ENCODE results near the gene LSM14B. TPM values are rescaled to one million over a fixed set of nuclear protein-coding genes. Genes with fewer than 3 reads are reported as not detected.
"Not testable (repeated sequence)": the region's sequence is repeated elsewhere in the genome, so short reads cannot be mapped to it uniquely, and the experiment has no call there.

LSM14B gene
- polyA plus RNA-seq (2012; ENCODE audit: insufficient read depth, insufficient read length): 60.7 TPM

GRCh38 chr20:62121776-62122653 lies at the start of gene LSM14B:
Gene LSM14B, plus strand, starts transcription at chr20:62122475. Its CDS starts 192 bp downstream, at chr20:62122667.
- peak within 1 kb of the TSS; percentile 68 for H3K4me3 ChIP-seq (ENCODE audit: low read length)
- DNase-seq (ENCODE audit: low read depth, low spot score): peak; percentile 92

DNA sequence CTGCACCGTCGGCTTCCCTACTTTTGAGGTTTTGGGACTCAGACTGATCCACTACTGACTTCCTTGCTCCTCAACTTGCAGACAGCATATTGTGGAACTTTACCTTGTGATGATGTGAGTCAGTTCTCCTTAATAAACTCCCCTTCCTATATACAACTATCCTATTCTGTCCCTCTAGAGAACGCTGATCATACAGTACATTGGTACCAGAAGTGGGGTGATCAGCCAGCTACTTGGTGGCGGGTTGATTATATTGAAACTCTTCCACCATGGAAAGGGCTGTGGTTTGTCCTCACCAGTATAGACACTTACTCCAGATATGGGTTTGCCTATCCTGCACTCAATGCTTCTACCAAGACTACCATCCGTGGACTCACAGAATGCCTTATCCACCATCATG lies 49.0 kb upstream of the LSM14B start:
- H3K4me3 ChIP-seq (ENCODE audit: low read length): no peak overlapping the region
- DNase-seq (ENCODE audit: low read depth, low spot score): no peak

DNA sequence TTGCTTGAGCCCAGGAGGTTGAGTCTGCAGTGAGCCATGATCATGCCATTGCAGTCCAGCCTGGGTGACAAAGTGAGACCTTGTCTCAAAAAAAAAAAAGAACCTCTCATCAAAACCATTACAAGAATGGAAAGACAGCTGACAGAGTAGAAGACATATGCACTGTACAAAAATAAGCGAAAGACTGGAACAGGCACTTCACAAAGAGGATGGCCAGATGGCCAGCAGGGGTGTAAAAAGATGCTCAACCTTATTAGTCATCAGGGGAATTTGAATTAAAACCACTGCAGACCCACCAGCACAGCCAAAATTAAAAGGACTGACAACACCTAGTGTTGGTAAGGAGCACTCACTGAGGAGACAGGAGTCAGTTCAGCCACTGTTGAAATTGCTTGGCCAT lies 43.1 kb upstream of the LSM14B start:
- no peak overlapping the region for H3K4me3 ChIP-seq (ENCODE audit: low read length)
- no peak for DNase-seq (ENCODE audit: low read depth, low spot score)

DNA sequence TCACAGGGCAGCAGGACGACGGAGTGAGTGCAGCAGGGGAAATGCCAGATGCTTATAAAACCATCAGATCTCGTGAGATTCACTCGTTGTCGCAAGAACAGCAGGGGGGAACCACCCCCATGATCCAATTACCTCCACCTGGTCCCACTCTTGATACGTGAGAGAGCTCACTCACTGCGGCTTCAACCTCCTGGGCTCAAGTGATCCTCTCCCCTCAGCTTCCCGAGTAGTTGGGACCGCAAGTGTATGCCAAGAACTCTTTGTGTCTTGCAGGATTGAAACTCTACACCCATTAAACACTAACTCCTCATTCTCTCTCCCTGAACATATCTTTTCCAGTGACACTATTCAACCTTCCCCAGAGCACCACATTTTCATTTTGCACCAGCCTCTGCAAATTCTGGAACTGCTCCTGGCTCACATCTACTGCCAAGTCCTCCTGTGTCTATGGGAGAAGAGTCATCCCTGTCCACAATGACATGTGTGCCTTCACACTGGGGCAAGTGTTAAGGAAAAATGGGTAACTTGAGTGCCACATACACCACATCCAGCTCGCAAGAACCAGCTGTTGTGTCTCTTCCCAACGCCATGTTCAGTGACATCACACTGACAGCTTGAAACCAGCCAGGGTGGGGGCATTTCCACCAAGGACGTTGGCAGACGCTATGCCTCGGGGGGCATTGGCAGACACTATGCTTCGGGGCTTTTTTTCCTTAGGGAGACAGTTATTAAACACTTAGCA lies 41.9 kb upstream of the LSM14B start:
- no peak overlapping the region for H3K4me3 ChIP-seq (ENCODE audit: low read length)
- no peak for DNase-seq (ENCODE audit: low read depth, low spot score)

GRCh38 chr20:62083312-62083711 lies 39.0 kb upstream of the LSM14B start:
- H3K4me3 ChIP-seq (ENCODE audit: low read length): no peak overlapping the region
- DNase-seq (ENCODE audit: low read depth, low spot score): no peak

DNA sequence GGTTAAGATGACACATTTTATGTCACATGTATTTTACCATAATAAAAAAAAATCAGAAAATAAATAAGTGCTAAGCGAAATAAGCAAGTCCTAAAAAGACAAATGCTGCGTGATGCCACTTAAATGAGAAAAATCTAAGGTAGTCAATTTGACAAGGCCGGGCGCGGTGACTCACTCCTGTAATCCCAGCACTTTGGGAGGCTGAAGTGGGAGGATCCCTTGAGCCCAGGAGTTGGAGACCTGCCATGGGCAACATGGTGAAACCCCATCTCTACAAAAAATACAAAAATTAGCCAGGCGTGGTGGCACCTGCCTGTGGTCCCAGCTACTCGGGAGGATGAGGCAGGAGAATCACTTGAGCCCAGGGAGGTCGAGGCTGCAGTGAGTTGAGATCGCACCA lies 38.1 kb upstream of the LSM14B start:
- not testable (repeated sequence) for DNase-seq (ENCODE audit: low read depth, low spot score); H3K4me3 ChIP-seq (ENCODE audit: low read length)

GRCh38 chr20:62085206-62085605 lies 37.1 kb upstream of the LSM14B start:
- no peak overlapping the region for H3K4me3 ChIP-seq (ENCODE audit: low read length)

GRCh38 chr20:62087227-62087626 lies 35.0 kb upstream of the LSM14B start:
- H3K4me3 ChIP-seq (ENCODE audit: low read length): no peak overlapping the region
- no peak for DNase-seq (ENCODE audit: low read depth, low spot score)

More at GRCh38 chr20:62085206-62085605, 37.1 kb upstream of the LSM14B start:
- DNase-seq (ENCODE audit: low read depth, low spot score): no peak

DNA sequence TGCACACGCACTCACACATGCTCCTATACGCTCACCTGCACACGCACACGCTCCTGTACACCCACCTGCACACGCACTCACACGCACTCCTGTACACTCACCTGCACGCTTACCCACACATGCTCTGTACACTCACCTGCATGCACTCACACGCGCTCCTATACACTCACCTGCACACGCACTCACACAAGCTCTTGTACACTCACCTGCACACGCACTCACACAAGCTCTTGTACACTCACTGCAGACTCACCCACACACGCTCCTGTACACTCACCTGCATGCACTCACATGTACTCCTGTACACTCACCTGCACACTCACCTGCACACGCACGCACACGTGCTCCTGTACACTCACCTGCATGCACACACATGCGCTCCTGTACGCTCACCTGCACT lies 34.6 kb upstream of the LSM14B start:
- H3K4me3 ChIP-seq (ENCODE audit: low read length): no peak overlapping the region
- no peak for DNase-seq (ENCODE audit: low read depth, low spot score)

GRCh38 chr20:62088258-62089127 lies 33.8 kb upstream of the LSM14B start:
- no peak for DNase-seq (ENCODE audit: low read depth, low spot score)
- H3K4me3 ChIP-seq (ENCODE audit: low read length): no peak overlapping the region

GRCh38 chr20:62089393-62089792 lies 32.9 kb upstream of the LSM14B start:
- no peak overlapping the region for H3K4me3 ChIP-seq (ENCODE audit: low read length)
- DNase-seq (ENCODE audit: low read depth, low spot score): no peak

- no peak overlapping the region for H3K4me3 ChIP-seq (ENCODE audit: low read length)
Observed at GRCh38 chr20:62096421-62097380, 25.6 kb upstream of the LSM14B start.

DNA sequence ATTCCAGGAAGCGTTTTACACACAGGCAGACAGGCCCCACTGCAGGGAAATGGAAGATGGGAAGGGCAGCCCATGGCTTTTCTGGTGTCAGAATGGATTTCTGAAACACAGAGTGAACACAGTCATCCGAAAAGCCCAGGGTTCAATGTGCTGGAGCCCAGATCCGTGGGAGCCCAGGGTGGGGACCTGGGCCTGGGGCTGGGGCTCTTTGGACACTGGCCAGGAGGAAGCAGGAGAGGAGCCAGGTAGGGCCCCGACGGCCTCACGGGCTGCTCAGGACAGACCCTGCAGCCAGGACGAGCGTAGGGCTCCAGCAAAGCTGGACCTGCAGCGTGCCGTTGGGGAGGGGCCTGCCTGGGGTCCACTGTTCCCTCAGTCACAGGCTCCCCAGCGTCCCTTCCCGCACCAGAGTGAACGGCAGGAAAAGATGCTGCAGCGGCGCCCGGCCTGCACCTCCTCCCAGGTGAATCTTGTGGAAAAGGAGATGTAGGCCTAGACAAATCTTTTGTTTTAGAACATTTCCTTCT lies 24.3 kb upstream of the LSM14B start:
- no peak overlapping the region for H3K4me3 ChIP-seq (ENCODE audit: low read length)
- no peak for DNase-seq (ENCODE audit: low read depth, low spot score)

More at GRCh38 chr20:62096421-62097380, 25.6 kb upstream of the LSM14B start:
- no peak for DNase-seq (ENCODE audit: low read depth, low spot score)

DNA sequence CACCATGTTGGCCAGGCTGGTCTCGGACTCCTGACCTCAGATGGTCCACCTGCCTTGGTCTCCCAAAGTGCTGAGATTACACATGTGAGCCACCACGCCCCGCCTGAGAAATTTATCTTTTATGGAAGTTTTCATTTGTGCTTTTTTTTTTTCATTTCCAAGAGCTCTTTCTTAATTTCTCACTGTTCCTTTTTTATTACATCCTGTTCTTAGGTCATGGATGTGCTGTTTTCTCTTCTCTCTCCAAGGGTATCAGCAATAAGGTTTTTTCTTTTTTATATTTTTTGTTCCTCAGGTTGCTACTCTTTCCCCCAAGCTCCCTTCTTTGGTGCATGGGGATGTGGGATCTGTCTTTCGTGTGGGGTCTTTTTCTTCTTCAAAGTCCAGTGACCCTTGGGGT lies 21.2 kb upstream of the LSM14B start:
- no peak overlapping the region for H3K4me3 ChIP-seq (ENCODE audit: low read length)
- DNase-seq (ENCODE audit: low read depth, low spot score): no peak

GRCh38 chr20:62103508-62104233 lies 18.6 kb upstream of the LSM14B start:
- DNase-seq (ENCODE audit: low read depth, low spot score): no peak
- no peak overlapping the region for H3K4me3 ChIP-seq (ENCODE audit: low read length)

DNA sequence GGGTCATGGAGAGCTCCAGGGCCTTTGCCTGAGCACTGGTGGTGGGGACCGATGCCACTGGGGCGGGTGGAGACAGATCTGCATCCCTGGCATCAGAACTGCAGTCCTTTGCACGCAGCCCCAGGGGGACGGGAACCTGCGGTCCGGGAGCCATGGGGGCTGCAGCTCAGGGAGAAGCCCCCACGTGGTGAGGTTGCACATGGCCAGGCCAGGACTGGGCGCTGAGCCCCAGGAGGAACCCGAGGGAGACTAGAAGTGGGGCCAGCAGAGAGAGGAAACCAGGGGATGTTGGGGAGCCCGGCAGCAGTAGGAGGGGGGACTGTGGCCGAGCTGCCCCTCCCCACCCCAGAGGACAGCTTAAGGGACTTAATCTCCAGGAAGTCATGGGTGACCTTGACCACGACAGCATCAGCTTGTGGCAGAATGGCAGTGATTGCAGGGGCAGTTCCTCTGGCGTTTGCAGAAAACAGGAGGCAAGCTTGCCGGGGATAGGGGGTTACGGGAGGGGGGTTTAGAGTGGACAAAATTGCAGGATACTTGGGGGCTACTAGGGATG lies 18.0 kb upstream of the LSM14B start:
- no peak for DNase-seq (ENCODE audit: low read depth, low spot score)
- H3K4me3 ChIP-seq (ENCODE audit: low read length): no peak overlapping the region

- no peak overlapping the region for H3K4me3 ChIP-seq (ENCODE audit: low read length)
- DNase-seq (ENCODE audit: low read depth, low spot score): no peak
Observed at GRCh38 chr20:62104791-62105345, 17.4 kb upstream of the LSM14B start.

All from Jurkat, Clone E6-1 (cell line).